Mucosa of stomach (tissue), 1 donor: ENCODE results near the gene ERP27.

Experiments
- H3K27me3 ChIP-seq: one replicate; pipeline ENCODE4 v1.7.0; 2013; ENCODE audit warnings: mild to moderate bottlenecking, low read length; ENCODE audit not compliant: control insufficient read depth, insufficient read depth
- H3K36me3 ChIP-seq: one replicate; pipeline ENCODE4 v1.7.0; 2013; ENCODE audit warnings: low read length; ENCODE audit not compliant: control insufficient read depth, insufficient read depth
- H3K4me1 ChIP-seq: one replicate; pipeline ENCODE4 v1.7.0; 2013; ENCODE audit warnings: mild to moderate bottlenecking, low read length; ENCODE audit not compliant: control insufficient read depth, insufficient read depth
- H3K4me3 ChIP-seq: one replicate; pipeline ENCODE4 v1.7.0; 2013; ENCODE audit warnings: low read length
- H3K9ac ChIP-seq: one replicate; pipeline ENCODE4 v1.7.0; 2013; ENCODE audit warnings: mild to moderate bottlenecking, low read length, moderate library complexity
- H3K9me3 ChIP-seq: one replicate; pipeline ENCODE4 v1.7.0; 2013; ENCODE audit warnings: mild to moderate bottlenecking, low read length, moderate library complexity; ENCODE audit not compliant: control insufficient read depth
- donor health status: Pancreatic carcinoma.

ERP27 gene

GRCh38 chr12:14970473-14970872 lies 32.1 kb upstream of the ERP27 start:
- Histone ChIP-seq H3K4me3 (no peak overlapping the region), H3K36me3 (no peaks in the 10 kb centered on the region), H3K9me3 (no peaks in the 10 kb centered on the region), H3K27me3 (no peaks in the 10 kb centered on the region), H3K9ac (no peak overlapping the region), H3K4me1 (no peaks in the 10 kb centered on the region)

- H3K36me3 ChIP-seq = no peaks in the 10 kb centered on the region
- no peaks in the 10 kb centered on the region for H3K9me3 ChIP-seq
- H3K4me1 ChIP-seq = no peaks in the 10 kb centered on the region
- no peaks in the 10 kb centered on the region for H3K27me3 ChIP-seq
- H3K4me3 ChIP-seq = no peak overlapping the region
- no peak overlapping the region for H3K9ac ChIP-seq
Observed at GRCh38 chr12:14968478-14968877, 30.1 kb upstream of the ERP27 start.

GRCh38 chr12:14965221-14965620 lies 26.9 kb upstream of the ERP27 start:
- Histone ChIP-seq H3K9ac (no peak overlapping the region), H3K36me3 (no peaks in the 10 kb centered on the region), H3K4me1 (no peaks in the 10 kb centered on the region), H3K4me3 (no peak overlapping the region), H3K9me3 (no peaks in the 10 kb centered on the region), H3K27me3 (no peaks in the 10 kb centered on the region)

- no peak overlapping the region for H3K4me3 ChIP-seq
- H3K36me3 ChIP-seq = no peaks in the 10 kb centered on the region
- H3K27me3 ChIP-seq = no peaks in the 10 kb centered on the region
- no peaks in the 10 kb centered on the region for H3K4me1 ChIP-seq
- no peak overlapping the region for H3K9ac ChIP-seq
- H3K9me3 ChIP-seq = no peaks in the 10 kb centered on the region
Observed at GRCh38 chr12:14964406-14964805, 26.1 kb upstream of the ERP27 start.

GRCh38 chr12:14963520-14963919 lies 25.2 kb upstream of the ERP27 start:
- no peaks in the 10 kb centered on the region for H3K27me3 ChIP-seq
- H3K9ac ChIP-seq = no peak overlapping the region
- H3K4me3 ChIP-seq = no peak overlapping the region
- no peaks in the 10 kb centered on the region for H3K4me1 ChIP-seq
- H3K36me3 ChIP-seq = no peaks in the 10 kb centered on the region
- H3K9me3 ChIP-seq = no peaks in the 10 kb centered on the region

- no peaks in the 10 kb centered on the region for H3K27me3 ChIP-seq
- no peaks in the 10 kb centered on the region for H3K36me3 ChIP-seq
- no peak overlapping the region for H3K9ac ChIP-seq
- H3K4me3 ChIP-seq = no peak overlapping the region
- H3K4me1 ChIP-seq = no peaks in the 10 kb centered on the region
- no peaks in the 10 kb centered on the region for H3K9me3 ChIP-seq
Observed at GRCh38 chr12:14962797-14963196, 24.5 kb upstream of the ERP27 start.

GRCh38 chr12:14962153-14962539 lies 23.8 kb upstream of the ERP27 start:
- Histone ChIP-seq H3K36me3 (no peaks in the 10 kb centered on the region), H3K4me1 (no peaks in the 10 kb centered on the region), H3K4me3 (no peak overlapping the region), H3K9ac (no peak overlapping the region), H3K27me3 (no peaks in the 10 kb centered on the region), H3K9me3 (no peaks in the 10 kb centered on the region)

GRCh38 chr12:14961466-14962152 lies 23.3 kb upstream of the ERP27 start, which contains the start of gene ARHGDIB:
Gene ARHGDIB (minus strand): TSS chr12:14961601. CDS start chr12:14950712, 10,889 bp downstream.
- no peaks in the 10 kb centered on the region for H3K36me3 ChIP-seq
- H3K9me3 ChIP-seq = no peaks in the 10 kb centered on the region
- peak within 1 kb of the TSS; percentile 57 for H3K9ac ChIP-seq
- H3K4me3 ChIP-seq = no peak within 1 kb of the TSS
- H3K27me3 ChIP-seq = no peaks in the 10 kb centered on the region
- H3K4me1 ChIP-seq = no peaks in the 10 kb centered on the region

- H3K27me3 ChIP-seq = no peaks in the 10 kb centered on the region
- no peaks in the 10 kb centered on the region for H3K4me1 ChIP-seq
- no peaks in the 10 kb centered on the region for H3K9me3 ChIP-seq
- no peak overlapping the region for H3K4me3 ChIP-seq
- no peaks in the 10 kb centered on the region for H3K36me3 ChIP-seq
- peak overlapping the region; percentile 57 for H3K9ac ChIP-seq
Observed at GRCh38 chr12:14960548-14961465, 22.5 kb upstream of the ERP27 start.

- no peaks in the 10 kb centered on the region for H3K36me3 ChIP-seq
- peak overlapping the region; percentile 36 for H3K9ac ChIP-seq
Observed at GRCh38 chr12:14959916-14960496, 21.7 kb upstream of the ERP27 start.

GRCh38 chr12:14959463-14959862 lies 21.1 kb upstream of the ERP27 start:
- H3K27me3 ChIP-seq = no peaks in the 10 kb centered on the region
- no peaks in the 10 kb centered on the region for H3K36me3 ChIP-seq
- H3K4me1 ChIP-seq = no peaks in the 10 kb centered on the region
- H3K4me3 ChIP-seq = no peak overlapping the region
- no peaks in the 10 kb centered on the region for H3K9me3 ChIP-seq
- H3K9ac ChIP-seq = no peak overlapping the region

More at GRCh38 chr12:14959916-14960496, 21.7 kb upstream of the ERP27 start:
- no peaks in the 10 kb centered on the region for H3K4me1 ChIP-seq
- no peaks in the 10 kb centered on the region for H3K27me3 ChIP-seq
- no peak overlapping the region for H3K4me3 ChIP-seq
- H3K9me3 ChIP-seq = no peaks in the 10 kb centered on the region

- H3K4me1 ChIP-seq = no peaks in the 10 kb centered on the region
- no peaks in the 10 kb centered on the region for H3K9me3 ChIP-seq
- no peaks in the 10 kb centered on the region for H3K27me3 ChIP-seq
- no peak overlapping the region for H3K4me3 ChIP-seq
- no peak overlapping the region for H3K9ac ChIP-seq
- no peaks in the 10 kb centered on the region for H3K36me3 ChIP-seq
Observed at GRCh38 chr12:14959126-14959440, 20.7 kb upstream of the ERP27 start.
